K562 (cell line): ENCODE data around the gene TCEANC. TPM values are rescaled to one million over a fixed set of nuclear protein-coding genes. Genes with fewer than 3 reads are reported as not detected.

Source experiments
- ATAC-seq: fragments of 200-7000 bp; cut with Tn5 transposase; 3 replicates; pipeline ENCODE4 v1.9.1; 2020; ENCODE audit warnings: moderate library complexity
- BruUV-seq: library from RNA; stranded (reverse); fragments of 400-500 nt; replicated peaks from 2 replicates; lab custom pipeline; 2021; lab: Mats Ljungman, UMichigan
- CTCF ChIA-PET: fragments of 300-600 bp; formaldehyde crosslinking; extraction: SDS; loops from one replicate; lab custom pipeline; 2021; ENCODE audit warnings: low intra/inter-chr PET ratio; lab: Yijun Ruan, JAX
- POLR2A ChIA-PET: fragments of 300-600, 350-650 bp; sonication (Branson Sonifier 250); formaldehyde crosslinking; extraction: SDS; loops from one replicate; lab custom pipeline; 2021; ENCODE audit warnings: antibody characterized with exemption, inconsistent platforms; lab: Yijun Ruan, JAX
- DNase-seq, 4 experiments: peaks; one replicate each; pipeline versions ENCODE4 v3.0.0 to v3.0.0-alpha.2; 2011 to 2018; ENCODE audit warnings: low spot score in 3 of 4, mixed read lengths in 3 of 4; ENCODE audit errors: extremely low read depth in 1 of 4
- FAIRE-seq: peaks from 2 replicates; lab custom pipeline; 2011; peaks lifted over from hg19 to GRCh38; lab: Jason Lieb, UNC
- H2AFZ ChIP-seq: 2 replicates; pipeline ENCODE4 v1.6.0; 2011; ENCODE audit warnings: low read depth, low read length, control low read depth, inconsistent platforms
- H3K27ac ChIP-seq: fragments of 200-600 bp; 3 replicates; pipeline ENCODE4 v1.8.0; 2011; ENCODE audit warnings: low read depth, mild to moderate bottlenecking, control low read depth, inconsistent platforms, low read length, moderate library complexity, mixed read lengths; ENCODE audit errors: extremely low read depth
- H3K27me3 ChIP-seq, 2 experiments: fragments of 300-600 bp in 1 of 2; 2 replicates in 1 of 2; 3 replicates in 1 of 2; pipeline versions ENCODE4 v1.6.0 to v1.8.0; 2011; ENCODE audit warnings: inconsistent platforms in 2 of 2, low read length in 2 of 2, mild to moderate bottlenecking in 1 of 2, mixed read lengths in 1 of 2, moderate library complexity in 1 of 2; ENCODE audit not compliant: control insufficient read depth in 2 of 2, insufficient read depth in 2 of 2
- H3K36me3 ChIP-seq: fragments of 300-600 bp; 3 replicates; pipeline ENCODE4 v1.8.0; 2011; ENCODE audit warnings: mild to moderate bottlenecking, low read length, inconsistent platforms; ENCODE audit not compliant: control insufficient read depth, insufficient read depth
- H3K4me1 ChIP-seq, 2 experiments: fragments of 200-600 bp in 1 of 2; replicated peaks in 1 of 2; 2 replicates in 1 of 2; 3 replicates in 1 of 2; pipeline versions ENCODE4 v1.5.1 to v1.8.0; 2011; ENCODE audit warnings: inconsistent platforms in 2 of 2, low read length in 2 of 2, mild to moderate bottlenecking in 1 of 2, mixed read lengths in 1 of 2, moderate library complexity in 1 of 2; ENCODE audit not compliant: control insufficient read depth in 2 of 2, insufficient read depth in 2 of 2
- H3K4me2 ChIP-seq: 2 replicates; pipeline ENCODE4 v1.6.1; 2011; ENCODE audit warnings: low read length, control low read depth, inconsistent platforms, mixed read lengths; ENCODE audit not compliant: insufficient read depth
- H3K4me3 ChIP-seq: fragments of 200-600 bp; sonication (generic), shearing (Covaris generic); 2 replicates; pipeline ENCODE4 v1.5.1; 2016; ENCODE audit warnings: control low read depth, inconsistent platforms
- H3K79me2 ChIP-seq: fragments of 200-600 bp; 3 replicates; pipeline ENCODE4 v1.8.0; 2011; ENCODE audit warnings: low read length, inconsistent platforms; ENCODE audit not compliant: control insufficient read depth, insufficient read depth
- H3K9ac ChIP-seq, 2 experiments: 2 replicates each; pipeline versions ENCODE4 v1.6.0 to v1.6.1; 2011; ENCODE audit warnings: low read depth in 2 of 2, low read length in 2 of 2, control low read depth in 1 of 2, inconsistent platforms in 1 of 2, mild to moderate bottlenecking in 1 of 2, mixed read lengths in 1 of 2; ENCODE audit not compliant: insufficient read depth in 1 of 2
- H3K9me1 ChIP-seq: one replicate; pipeline ENCODE4 v1.6.0; 2011; ENCODE audit warnings: inconsistent platforms, mild to moderate bottlenecking, low read length, moderate library complexity; ENCODE audit not compliant: control insufficient read depth, insufficient read depth
- H3K9me3 ChIP-seq: replicated peaks from 2 replicates; pipeline ENCODE4 v1.5.1; 2011; ENCODE audit warnings: low read depth, low read length, inconsistent platforms; ENCODE audit not compliant: control insufficient read depth, insufficient read depth
- H4K20me1 ChIP-seq: replicated peaks from 2 replicates; pipeline ENCODE4 v1.6.1; 2011; ENCODE audit warnings: low read length, inconsistent platforms, mixed read lengths; ENCODE audit not compliant: control insufficient read depth, insufficient read depth
- ADNP ChIP-seq: fragments of 200-800 bp; sonication (Bioruptor generic); IDR thresholded peaks from 2 replicates; pipeline ENCODE4 v1.6.1; 2016; ENCODE audit warnings: missing genetic modification characterization, missing compliant biosample characterization
- BCOR ChIP-seq: fragments of 450-650 bp; IDR thresholded peaks from 2 replicates; pipeline ENCODE4 v1.6.1; 2016
- CBX3 ChIP-seq, 2 experiments: IDR thresholded peaks; 1 replicate in 1 of 2; 2 replicates in 1 of 2; pipeline ENCODE4 v1.6.1; 2012; ENCODE audit warnings: inconsistent platforms in 2 of 2, low read length in 2 of 2, borderline replicate concordance in 1 of 2, control low read depth in 1 of 2
- ESRRB ChIP-seq: fragments of 250-450 bp; sonication (Bioruptor Pico); IDR thresholded peaks from 2 replicates; pipeline ENCODE4 v1.5.0; 2020; ENCODE audit warnings: mild to moderate bottlenecking, moderate library complexity, borderline replicate concordance
- NFATC3 ChIP-seq: fragments of 450-650 bp; IDR thresholded peaks from 2 replicates; pipeline ENCODE4 v1.6.1; 2017; ENCODE audit warnings: mild to moderate bottlenecking
- RBM15 ChIP-seq: fragments of 200-400 bp; formaldehyde crosslinking; IDR thresholded peaks from 2 replicates; pipeline ENCODE4 v1.6.1; 2018; ENCODE audit warnings: mild to moderate bottlenecking, low read length, moderate library complexity; ENCODE audit not compliant: insufficient read depth
- ZNF583 ChIP-seq: fragments of 250-450 bp; sonication (Bioruptor Pico); IDR thresholded peaks from 2 replicates; pipeline ENCODE4 v1.4.0; 2020
- ZNF592 ChIP-seq: fragments of 450-650 bp; IDR thresholded peaks from 2 replicates; pipeline ENCODE4 v1.6.1; 2017; ENCODE audit warnings: antibody characterized with exemption, mild to moderate bottlenecking
- ZNF707 ChIP-seq: fragments of 250-450 bp; sonication (Bioruptor Pico); conservative IDR thresholded peaks from 2 replicates; pipeline ENCODE4 v1.8.0; 2022; ENCODE audit warnings: inconsistent platforms, mild to moderate bottlenecking, moderate library complexity
- whole genome bisulfite sequencing: fragments of 100-300 bp; shearing (Covaris generic); methylation state at CpG from one replicate; pipeline ENCODE4 v1.1.6; 2016; ENCODE audit warnings: low coverage, mixed read lengths; ENCODE audit not compliant: insufficient coverage; ENCODE audit errors: missing lambda C conversion rate; 5-methylcytosine and 5-hydroxymethylcytosine counted together
- in situ Hi-C: fragments of 300-500 bp; cut with MboI; formaldehyde crosslinking; loops from 4 replicates; pipeline ENCODE4 v1.15.0; 2018; ENCODE audit warnings: inconsistent platforms, mixed read lengths
- intact Hi-C: fragments of 100-400 bp; cut with micrococcal nuclease; formaldehyde crosslinking; loops from 2 replicates; pipeline ENCODE4 v1.14.2; 2022
- polyA plus RNA-seq, 8 experiments: library from polyadenylated mRNA; depleted of rRNA in 4 of 8; stranded (reverse) in 5 of 8; unstranded in 3 of 8; fragments of >200 nt; fragmentation: Nextera tagmentation in 2 of 8; fragmentation: Illumina TruSeq in 1 of 8; extraction: Ambion mirVana in 2 of 8; extraction: Trizol in 1 of 8; gene quantifications; 2 replicates each; pipeline versions ENCODE4 v1.2.1 to v1.2.3, GENCODE V29; 2011 to 2014; ENCODE audit warnings: inconsistent platforms in 1 of 8, missing spikeins in 1 of 8
- total RNA-seq, 7 experiments: library from RNA; depleted of rRNA in 6 of 7; stranded (reverse); fragments of >200 nt in 6 of 7; fragmentation: Illumina TruSeq in 2 of 7; extraction: Trizol in 2 of 7; gene quantifications; 2 replicates each; pipeline versions ENCODE4 v1.2.1 to v1.2.3, GENCODE V29; 2011 to 2021; ENCODE audit warnings: low replicate concordance in 1 of 7
- TF ChIP-seq, protein P1 (sequence below): conservative IDR thresholded peaks from 2 replicates; pipeline ENCODE4 v1.6.1; 2011; ENCODE audit warnings: low read depth, mild to moderate bottlenecking, low read length; ENCODE audit not compliant: control insufficient read depth
- TF ChIP-seq, protein P2 (sequence below): IDR thresholded peaks from 2 replicates; pipeline ENCODE4 v1.6.1; 2014; ENCODE audit warnings: antibody characterized with exemption
- TF ChIP-seq, protein P3 (sequence below): fragments of 250-450 bp; sonication (Bioruptor Pico); IDR thresholded peaks from 2 replicates; pipeline ENCODE4 v1.5.0; 2021; ENCODE audit warnings: mild to moderate bottlenecking, borderline replicate concordance

Gene TCEANC
- total and polyA plus RNA-seq, 9 of the 15 experiments (the other 6 are each of a cell fraction or from before 2014, with no cell fraction given): 1.2 to 2.8 (median 2.0) TPM

DNA sequence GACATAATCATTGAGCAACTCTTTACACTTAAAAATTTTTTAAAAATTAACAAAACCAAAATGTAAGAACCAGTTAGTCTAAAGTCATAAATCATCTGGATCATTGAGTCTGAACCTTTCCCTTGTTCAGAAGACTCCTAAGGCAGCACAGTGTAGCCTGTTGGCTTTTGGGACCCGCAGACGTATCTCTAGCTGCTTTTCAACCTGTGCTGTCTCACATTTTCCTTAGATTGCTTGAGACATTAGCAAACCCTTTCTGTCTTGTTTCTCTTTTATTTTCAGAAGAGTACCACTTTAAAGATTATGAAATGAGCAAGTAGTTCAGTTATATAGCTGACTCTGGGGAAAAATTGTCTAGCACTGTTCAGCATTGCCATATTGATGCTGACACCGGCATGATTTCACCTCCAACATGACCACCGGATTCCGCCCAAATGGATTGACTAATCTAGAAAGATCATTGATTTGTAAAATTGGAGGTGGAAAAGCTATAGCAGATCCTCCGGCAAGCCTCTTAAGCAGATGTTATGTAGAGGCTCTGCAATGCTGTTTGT lies 8.9 kb downstream of the TCEANC start:
- WGBS: 83% methylated on average over 6 of the region's 6 CpGs
- ChIA-PET CTCF (interaction anchor here (0.6 kb wide), 1 partner anchor 73 kb away, joined by 3 read pairs; the partner anchor contains the start of gene OFD1), POLR2A (no interaction called here)
- no peak overlapping the region for H3K9ac ChIP-seq
- in situ Hi-C loops: loop anchor here (25.0 kb wide), 1 partner anchor 700 kb away; no protein-coding TSS in a partner anchor
- H2AFZ ChIP-seq: no peak overlapping the region
- H3K9me1 ChIP-seq: no peaks in the 10 kb centered on the region
- BruUV-seq: no TSS peak
- H3K27ac ChIP-seq: no peak overlapping the region
- H3K27me3 ChIP-seq: no peaks in the 10 kb centered on the region
- H3K79me2 ChIP-seq: no peaks in the 10 kb centered on the region
- intact Hi-C loops: no loop called here
- H3K4me3 ChIP-seq: no peak overlapping the region
- H4K20me1 ChIP-seq: no peaks in the 10 kb centered on the region
- no peak for ATAC-seq
- H3K4me2 ChIP-seq: no peak overlapping the region
- H3K9me3 ChIP-seq: no peaks in the 10 kb centered on the region
- no peak for FAIRE-seq
- no peak for DNase-seq
- H3K36me3 ChIP-seq: peaks cover 13% of the 10 kb centered on the region; the same call in 2 of the 3 replicates
- H3K4me1 ChIP-seq: no peaks in the 10 kb centered on the region
- TF ChIP-seq, protein P1, sequence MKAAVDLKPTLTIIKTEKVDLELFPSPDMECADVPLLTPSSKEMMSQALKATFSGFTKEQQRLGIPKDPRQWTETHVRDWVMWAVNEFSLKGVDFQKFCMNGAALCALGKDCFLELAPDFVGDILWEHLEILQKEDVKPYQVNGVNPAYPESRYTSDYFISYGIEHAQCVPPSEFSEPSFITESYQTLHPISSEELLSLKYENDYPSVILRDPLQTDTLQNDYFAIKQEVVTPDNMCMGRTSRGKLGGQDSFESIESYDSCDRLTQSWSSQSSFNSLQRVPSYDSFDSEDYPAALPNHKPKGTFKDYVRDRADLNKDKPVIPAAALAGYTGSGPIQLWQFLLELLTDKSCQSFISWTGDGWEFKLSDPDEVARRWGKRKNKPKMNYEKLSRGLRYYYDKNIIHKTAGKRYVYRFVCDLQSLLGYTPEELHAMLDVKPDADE: no peak
- TF ChIP-seq ZNF707 (CRISPR knock-in tag) (no peak), ADNP (no peak), BCOR (no peak), NFATC3 (no peak), ZNF592 (no peak), ZNF583 (CRISPR knock-in tag) (no peak), CBX3 (IDR thresholded peaks at IDR 0.05; ENCODE audit: borderline replicate concordance in 1 of 2, low read length in 2 of 2) (no peak), ESRRB (CRISPR knock-in tag) (no peak), RBM15 (no peak)
- TF ChIP-seq, protein P2, sequence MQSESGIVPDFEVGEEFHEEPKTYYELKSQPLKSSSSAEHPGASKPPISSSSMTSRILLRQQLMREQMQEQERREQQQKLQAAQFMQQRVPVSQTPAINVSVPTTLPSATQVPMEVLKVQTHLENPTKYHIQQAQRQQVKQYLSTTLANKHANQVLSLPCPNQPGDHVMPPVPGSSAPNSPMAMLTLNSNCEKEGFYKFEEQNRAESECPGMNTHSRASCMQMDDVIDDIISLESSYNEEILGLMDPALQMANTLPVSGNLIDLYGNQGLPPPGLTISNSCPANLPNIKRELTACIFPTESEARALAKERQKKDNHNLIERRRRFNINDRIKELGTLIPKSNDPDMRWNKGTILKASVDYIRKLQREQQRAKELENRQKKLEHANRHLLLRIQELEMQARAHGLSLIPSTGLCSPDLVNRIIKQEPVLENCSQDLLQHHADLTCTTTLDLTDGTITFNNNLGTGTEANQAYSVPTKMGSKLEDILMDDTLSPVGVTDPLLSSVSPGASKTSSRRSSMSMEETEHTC: no peak
- TF ChIP-seq, protein P3, sequence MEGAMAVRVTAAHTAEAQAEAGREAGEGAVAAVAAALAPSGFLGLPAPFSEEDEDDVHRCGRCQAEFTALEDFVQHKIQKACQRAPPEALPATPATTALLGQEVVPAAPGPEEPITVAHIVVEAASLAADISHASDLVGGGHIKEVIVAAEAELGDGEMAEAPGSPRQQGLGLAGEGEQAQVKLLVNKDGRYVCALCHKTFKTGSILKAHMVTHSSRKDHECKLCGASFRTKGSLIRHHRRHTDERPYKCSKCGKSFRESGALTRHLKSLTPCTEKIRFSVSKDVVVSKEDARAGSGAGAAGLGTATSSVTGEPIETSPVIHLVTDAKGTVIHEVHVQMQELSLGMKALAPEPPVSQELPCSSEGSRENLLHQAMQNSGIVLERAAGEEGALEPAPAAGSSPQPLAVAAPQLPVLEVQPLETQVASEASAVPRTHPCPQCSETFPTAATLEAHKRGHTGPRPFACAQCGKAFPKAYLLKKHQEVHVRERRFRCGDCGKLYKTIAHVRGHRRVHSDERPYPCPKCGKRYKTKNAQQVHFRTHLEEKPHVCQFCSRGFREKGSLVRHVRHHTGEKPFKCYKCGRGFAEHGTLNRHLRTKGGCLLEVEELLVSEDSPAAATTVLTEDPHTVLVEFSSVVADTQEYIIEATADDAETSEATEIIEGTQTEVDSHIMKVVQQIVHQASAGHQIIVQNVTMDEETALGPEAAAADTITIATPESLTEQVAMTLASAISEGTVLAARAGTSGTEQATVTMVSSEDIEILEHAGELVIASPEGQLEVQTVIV: no peak
